Stimulated activated CD4-positive, alpha-beta T cell treated with anti-CD3 and anti-CD28 coated beads, TNF-alpha, amount 100 ng/mL, for 24 hours (primary cell): ENCODE results near the gene TOP2B.

Source experiments
- DNase-seq, 3 experiments: peaks; one replicate each; pipeline ENCODE4 v3.0.0-alpha.2; 2020; ENCODE audit warnings: low read depth in 3 of 3

The TOP2B gene

GRCh38 chr3:25584011-25584789, 80.5 kb downstream of the TOP2B start:
- DNase-seq: no peak

GRCh38 chr3:25583343-25583742, 81.4 kb downstream of the TOP2B start:
- DNase-seq: no peak

GRCh38 chr3:25582242-25582641, 82.5 kb downstream of the TOP2B start:
- no peak for DNase-seq

GRCh38 chr3:25581823-25582222, 82.9 kb downstream of the TOP2B start:
- DNase-seq: no peak

GRCh38 chr3:25581335-25581734, 83.4 kb downstream of the TOP2B start:
- DNase-seq: no peak

- DNase-seq: no peak
These were observed 84.2 kb downstream of the TOP2B start for GRCh38 chr3:25580534-25580933.

GRCh38 chr3:25578059-25578458, 86.6 kb downstream of the TOP2B start:
- DNase-seq: no peak

- no peak for DNase-seq
These were observed 87.8 kb downstream of the TOP2B start for GRCh38 chr3:25576831-25577454.

GRCh38 chr3:25576146-25576545, 88.6 kb downstream of the TOP2B start:
- no peak for DNase-seq

- DNase-seq: no peak
These were observed 89.7 kb downstream of the TOP2B start for GRCh38 chr3:25575001-25575400.

GRCh38 chr3:25574172-25574765, 90.4 kb downstream of the TOP2B start:
- DNase-seq: no peak

- DNase-seq: no peak
These were observed 91.1 kb downstream of the TOP2B start for GRCh38 chr3:25573386-25574171.

GRCh38 chr3:25572919-25573385, 91.8 kb downstream of the TOP2B start:
- no peak for DNase-seq

GRCh38 chr3:25572336-25572735, 92.4 kb downstream of the TOP2B start:
- no peak for DNase-seq

GRCh38 chr3:25571285-25571684, 93.4 kb downstream of the TOP2B start:
- no peak for DNase-seq

- DNase-seq: no peak
These were observed 96.1 kb downstream of the TOP2B start for GRCh38 chr3:25568525-25569078.

GRCh38 chr3:25567806-25568524, 96.7 kb downstream of the TOP2B start:
- no peak for DNase-seq

GRCh38 chr3:25567388-25567787, 97.3 kb downstream of the TOP2B start:
- DNase-seq: no peak

- DNase-seq: no peak
These were observed 98.3 kb downstream of the TOP2B start for GRCh38 chr3:25566358-25566920.

GRCh38 chr3:25565807-25566206, 98.9 kb downstream of the TOP2B start:
- no peak for DNase-seq

GRCh38 chr3:25564075-25564474, 100.6 kb downstream of the TOP2B start:
- no peak for DNase-seq
